CD14-positive monocyte (primary cell): ENCODE data around the gene PIR. TPM values are rescaled to one million over a fixed set of nuclear protein-coding genes. Genes with fewer than 3 reads are reported as not detected.

Experiments
- DNase-seq, 3 donors: peaks; one replicate each; pipeline ENCODE4 v3.0.0-alpha.2; 2011 to 2022
- H2AFZ ChIP-seq: 2 replicates; pipeline ENCODE4 v1.6.0; 2012; ENCODE audit warnings: mild to moderate bottlenecking, low read depth, low read length, inconsistent platforms; ENCODE audit not compliant: insufficient read depth, poor library complexity, severe bottlenecking
- H3K27ac ChIP-seq, 2 donors: 1 replicate in 1 of 2; 2 replicates in 1 of 2; pipeline ENCODE4 v1.5.1; 2012 to 2013; ENCODE audit warnings: low read length in 2 of 2, control low read depth in 1 of 2, inconsistent platforms in 1 of 2, low read depth in 1 of 2, mild to moderate bottlenecking in 1 of 2
- H3K27me3 ChIP-seq, 2 donors: one replicate each; pipeline versions ENCODE4 v1.6.0 to v1.6.1; 2011 to 2013; ENCODE audit warnings: low read length in 2 of 2; ENCODE audit not compliant: control insufficient read depth in 2 of 2, insufficient read depth in 2 of 2
- H3K36me3 ChIP-seq, 2 donors: replicated peaks in 1 of 2; 1 replicate in 1 of 2; 2 replicates in 1 of 2; pipeline versions ENCODE4 v1.5.1 to v1.6.1; 2012 to 2013; ENCODE audit warnings: low read length in 2 of 2, control low read depth in 1 of 2, inconsistent platforms in 1 of 2, mild to moderate bottlenecking in 1 of 2; ENCODE audit not compliant: insufficient read depth in 2 of 2, control insufficient read depth in 1 of 2
- H3K4me1 ChIP-seq, 2 donors: 1 replicate in 1 of 2; 2 replicates in 1 of 2; pipeline versions ENCODE4 v1.5.1 to v1.6.1; 2012 to 2013; ENCODE audit warnings: low read length in 2 of 2, control low read depth in 1 of 2, inconsistent platforms in 1 of 2, mild to moderate bottlenecking in 1 of 2, moderate library complexity in 1 of 2; ENCODE audit not compliant: insufficient read depth in 2 of 2, control insufficient read depth in 1 of 2
- H3K4me2 ChIP-seq: replicated peaks from 2 replicates; pipeline ENCODE3; 2012; ENCODE audit warnings: low read length, moderate library complexity, mild to moderate bottlenecking; ENCODE audit not compliant: poor library complexity, severe bottlenecking; ENCODE audit errors: extremely low read depth
- H3K4me3 ChIP-seq, 3 experiments: fragments of 200-600 bp in 1 of 3; sonication (generic) in 1 of 3; replicated peaks in 1 of 3; 1 replicate in 2 of 3; 2 replicates in 1 of 3; pipeline ENCODE4 v1.5.1; 2011 to 2013; ENCODE audit warnings: low read length in 3 of 3, mild to moderate bottlenecking in 3 of 3, control low read depth in 2 of 3, low read depth in 2 of 3, inconsistent platforms in 1 of 3, moderate library complexity in 1 of 3
- H3K79me2 ChIP-seq: 2 replicates; pipeline ENCODE4 v1.6.0; 2012; ENCODE audit warnings: mild to moderate bottlenecking, control low read depth, inconsistent platforms, low read length, moderate library complexity; ENCODE audit not compliant: insufficient read depth
- H3K9ac ChIP-seq: 2 replicates; pipeline ENCODE4 v1.6.0; 2017; ENCODE audit warnings: low read length, mild to moderate bottlenecking; ENCODE audit not compliant: insufficient read depth, poor library complexity, severe bottlenecking
- H3K9me3 ChIP-seq, 2 donors: replicated peaks in 1 of 2; 1 replicate in 1 of 2; 2 replicates in 1 of 2; pipeline versions ENCODE4 v1.5.1 to v1.6.1; 2012 to 2013; ENCODE audit warnings: low read length in 2 of 2, control low read depth in 1 of 2; ENCODE audit not compliant: control insufficient read depth in 1 of 2, insufficient read depth in 1 of 2
- H4K20me1 ChIP-seq: 2 replicates; pipeline ENCODE4 v1.6.0; 2012; ENCODE audit warnings: mild to moderate bottlenecking, low read length, control low read depth, moderate library complexity; ENCODE audit not compliant: insufficient read depth
- H3K27ac Mint-ChIP-seq, 7 donors: one replicate each; pipeline ENCODE4 v1.8.0; 2020; ENCODE audit warnings: mild to moderate bottlenecking in 7 of 7, mixed read lengths in 7 of 7, moderate library complexity in 6 of 7, inconsistent platforms in 2 of 7
- H3K27me3 Mint-ChIP-seq, 3 donors: one replicate each; pipeline ENCODE4 v1.8.0; 2021 to 2022; ENCODE audit warnings: low read depth in 3 of 3, mild to moderate bottlenecking in 3 of 3, mixed read lengths in 3 of 3, moderate library complexity in 3 of 3, inconsistent platforms in 1 of 3
- H3K36me3 Mint-ChIP-seq, 2 donors: one replicate each; pipeline ENCODE4 v1.8.0; 2020; ENCODE audit warnings: mixed read lengths in 2 of 2, inconsistent platforms in 1 of 2, mild to moderate bottlenecking in 1 of 2
- H3K4me1 Mint-ChIP-seq: one replicate; pipeline ENCODE4 v1.8.0; 2020; ENCODE audit warnings: mild to moderate bottlenecking, mixed read lengths
- H3K4me3 Mint-ChIP-seq, 2 donors: one replicate each; pipeline ENCODE4 v1.8.0; 2020; ENCODE audit warnings: mild to moderate bottlenecking in 2 of 2, mixed read lengths in 2 of 2, moderate library complexity in 1 of 2
- H3K9me3 Mint-ChIP-seq, 7 donors: one replicate each; pipeline ENCODE4 v1.8.0; 2020 to 2022; ENCODE audit warnings: mixed read lengths in 7 of 7, mild to moderate bottlenecking in 6 of 7, moderate library complexity in 6 of 7, inconsistent platforms in 2 of 7
- CTCF ChIP-seq: fragments of 200-600 bp; IDR thresholded peaks from one replicate; pipeline ENCODE4 v1.8.0; 2022; ENCODE audit warnings: antibody characterized with exemption, mild to moderate bottlenecking
- WGBS: methylation state at CpG from one replicate; pipeline ENCODE4 v1.1.5; 2013; ENCODE audit warnings: missing lambda C conversion rate; ENCODE audit not compliant: insufficient coverage; 5-methylcytosine and 5-hydroxymethylcytosine counted together
- intact Hi-C, 2 donors: fragments of 100-400 bp; cut with micrococcal nuclease; formaldehyde crosslinking; loops; one replicate each; pipeline versions ENCODE4 v1.15.0 to v1.15.1; 2023
- polyA plus RNA-seq, 3 donors: library from polyadenylated mRNA; depleted of rRNA in 1 of 3; unstranded in 2 of 3; stranded (reverse) in 1 of 3; fragments of 300-500 nt in 2 of 3; fragments of >200 nt in 1 of 3; fragmentation: Illumina TruSeq in 2 of 3; gene quantifications; 1 replicate in 2 of 3; 2 replicates in 1 of 3; pipeline ENCODE4 v1.2.3, GENCODE V29; 2012 to 2021

PIR gene
- polyA plus RNA-seq, 3 donors: 0.05 to 0.23 TPM; not detected in 1

GRCh38 chrX:15529165-15529564 is 36.0 kb upstream of the PIR start:
- no peak overlapping the region for H3K27ac Mint-ChIP-seq
- TF ChIP-seq CTCF: no peak
- H3K4me3 ChIP-seq: no peak overlapping the region
- H3K4me2 ChIP-seq: no peak overlapping the region
- no peaks in the 10 kb centered on the region for H3K9me3 Mint-ChIP-seq
- no peaks in the 10 kb centered on the region for H3K4me1 ChIP-seq
- H2AFZ ChIP-seq: no peak overlapping the region
- no peak overlapping the region for H3K9ac ChIP-seq
- H3K27me3 Mint-ChIP-seq: peaks cover 0 to 28% (median 3%) of the 10 kb centered on the region in 3 donors
- H3K79me2 ChIP-seq: no peaks in the 10 kb centered on the region
- H3K36me3 ChIP-seq: no peaks in the 10 kb centered on the region
- no peaks in the 10 kb centered on the region for H4K20me1 ChIP-seq
- H3K4me3 Mint-ChIP-seq: no peak overlapping the region
- no peaks in the 10 kb centered on the region for H3K36me3 Mint-ChIP-seq
- DNase-seq: no peak
- intact Hi-C loops: no loop called here
- no peaks in the 10 kb centered on the region for H3K9me3 ChIP-seq
- H3K27ac ChIP-seq: no peak overlapping the region
- peaks cover 0 to 60% of the 10 kb centered on the region in 2 donors for H3K27me3 ChIP-seq
- no peaks in the 10 kb centered on the region for H3K4me1 Mint-ChIP-seq

- intact Hi-C loops: no loop called here
- H3K79me2 ChIP-seq: no peaks in the 10 kb centered on the region
- H3K9me3 ChIP-seq: no peaks in the 10 kb centered on the region
- H4K20me1 ChIP-seq: no peaks in the 10 kb centered on the region
- no peaks in the 10 kb centered on the region for H3K4me1 ChIP-seq
- Mint-ChIP-seq H3K27me3 (peaks cover 0 to 30% (median 0%) of the 10 kb centered on the region in 3 donors), H3K4me3 (no peak overlapping the region), H3K9me3 (peaks cover 0 to 3% (median 0%) of the 10 kb centered on the region in 7 donors), H3K36me3 (no peaks in the 10 kb centered on the region), H3K27ac (no peak overlapping the region), H3K4me1 (no peaks in the 10 kb centered on the region)
- no peak overlapping the region for H2AFZ ChIP-seq
- no peak overlapping the region for H3K9ac ChIP-seq
- no peak overlapping the region for H3K4me2 ChIP-seq
- WGBS: no CpG with 5 or more reads among the region's 8 CpGs
- peaks cover 0 to 60% of the 10 kb centered on the region in 2 donors for H3K27me3 ChIP-seq
- no peak for DNase-seq
- no peak overlapping the region for H3K4me3 ChIP-seq
- no peak overlapping the region for H3K27ac ChIP-seq
- H3K36me3 ChIP-seq: no peaks in the 10 kb centered on the region
- no peak for TF ChIP-seq CTCF
These were observed 32.7 kb upstream of the PIR start for GRCh38 chrX:15525664-15526416.
